ENCODE measurements around the gene KCNJ16. TPM values are rescaled to one million over a fixed set of nuclear protein-coding genes. Genes with fewer than 3 reads are reported as not detected.

The KCNJ16 gene
- total RNA-seq, 2 donors from 2014 or later = not detected

- no peaks in the 10 kb centered on the region for H3K9me3 Mint-ChIP-seq
- H3K36me3 Mint-ChIP-seq (ENCODE audit: low read depth) = no peaks in the 10 kb centered on the region
- no peak for ATAC-seq (replicated peaks)
- H3K4me1 Mint-ChIP-seq = peaks cover 10% of the 10 kb centered on the region
- no peak overlapping the region for H3K27ac Mint-ChIP-seq
- no peak overlapping the region for H3K4me3 Mint-ChIP-seq
- H3K27me3 Mint-ChIP-seq = peaks cover 4% of the 10 kb centered on the region
Measured at GRCh38 chr17:70139449-70139993, 64.5 kb downstream of the KCNJ16 start.

GRCh38 chr17:70144260-70144846 lies 69.3 kb downstream of the KCNJ16 start:
- H3K4me3 Mint-ChIP-seq = no peak overlapping the region
- H3K36me3 Mint-ChIP-seq (ENCODE audit: low read depth) = no peaks in the 10 kb centered on the region
- no peak for ATAC-seq (replicated peaks)
- no peaks in the 10 kb centered on the region for H3K4me1 Mint-ChIP-seq
- no peaks in the 10 kb centered on the region for H3K9me3 Mint-ChIP-seq
- no peak overlapping the region for H3K27ac Mint-ChIP-seq
- H3K27me3 Mint-ChIP-seq = peaks cover 20% of the 10 kb centered on the region

DNA sequence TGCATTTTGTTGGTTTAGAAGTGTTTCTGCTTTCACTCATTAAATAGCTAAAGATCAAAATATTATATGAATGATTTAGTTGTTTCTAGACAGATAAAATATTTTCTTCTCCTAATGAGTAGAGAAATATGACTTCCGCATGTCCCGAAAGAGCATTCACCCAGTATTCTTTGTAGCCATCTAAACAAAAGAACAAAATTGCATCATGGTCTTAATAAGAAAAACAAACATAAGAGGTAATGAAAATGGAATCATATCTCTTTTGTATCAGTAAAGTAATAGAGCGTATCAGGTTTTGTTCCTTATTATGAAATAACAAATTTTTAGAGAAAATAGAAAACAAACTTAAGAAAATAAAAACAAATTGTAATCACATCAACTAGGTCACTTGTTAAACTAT lies 78.2 kb downstream of the KCNJ16 start:
- Mint-ChIP-seq H3K27me3 (peaks cover 8% of the 10 kb centered on the region), H3K9me3 (no peaks in the 10 kb centered on the region), H3K36me3 (ENCODE audit: low read depth) (no peaks in the 10 kb centered on the region), H3K27ac (no peak overlapping the region), H3K4me1 (no peaks in the 10 kb centered on the region), H3K4me3 (no peak overlapping the region)
- no peak for ATAC-seq (replicated peaks)

DNA sequence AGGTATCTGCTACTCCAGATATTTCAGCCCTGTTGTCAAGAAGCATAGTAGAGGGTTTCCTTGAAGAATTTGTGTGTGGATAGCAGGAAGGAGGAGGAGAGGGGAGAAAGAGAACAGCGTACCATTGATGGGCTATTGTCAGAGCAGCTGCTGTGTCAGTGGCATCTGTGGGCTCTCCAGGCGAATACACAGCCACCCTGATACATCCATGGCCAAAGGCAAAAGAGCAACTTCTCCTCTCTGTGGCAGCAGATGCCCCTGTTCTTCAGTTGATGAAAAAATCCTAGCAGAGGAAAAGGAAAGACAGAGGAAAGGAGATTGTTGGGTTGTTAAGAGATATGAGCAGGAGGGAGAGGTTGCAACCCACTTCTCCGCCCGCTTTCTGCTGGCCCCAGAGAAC lies 82.1 kb downstream of the KCNJ16 start:
- Mint-ChIP-seq H3K4me3 (no peak overlapping the region), H3K27me3 (peaks cover 15% of the 10 kb centered on the region), H3K36me3 (ENCODE audit: low read depth) (no peaks in the 10 kb centered on the region), H3K27ac (no peak overlapping the region), H3K9me3 (no peaks in the 10 kb centered on the region), H3K4me1 (no peaks in the 10 kb centered on the region)
- no peak for ATAC-seq (replicated peaks)

- no peaks in the 10 kb centered on the region for H3K4me1 Mint-ChIP-seq
- no peak overlapping the region for H3K27ac Mint-ChIP-seq
- peaks cover 17% of the 10 kb centered on the region for H3K27me3 Mint-ChIP-seq
- H3K36me3 Mint-ChIP-seq (ENCODE audit: low read depth) = no peaks in the 10 kb centered on the region
- ATAC-seq (replicated peaks) = no peak
- no peaks in the 10 kb centered on the region for H3K9me3 Mint-ChIP-seq
- H3K4me3 Mint-ChIP-seq = no peak overlapping the region
Measured at GRCh38 chr17:70158180-70158579, 83.2 kb downstream of the KCNJ16 start.

- Mint-ChIP-seq H3K4me3 (no peak overlapping the region), H3K27ac (no peak overlapping the region), H3K9me3 (no peaks in the 10 kb centered on the region), H3K36me3 (ENCODE audit: low read depth) (no peaks in the 10 kb centered on the region), H3K27me3 (peaks cover 19% of the 10 kb centered on the region), H3K4me1 (no peaks in the 10 kb centered on the region)
- ATAC-seq (replicated peaks) = no peak
Measured at GRCh38 chr17:70158591-70158990, 83.6 kb downstream of the KCNJ16 start.

DNA sequence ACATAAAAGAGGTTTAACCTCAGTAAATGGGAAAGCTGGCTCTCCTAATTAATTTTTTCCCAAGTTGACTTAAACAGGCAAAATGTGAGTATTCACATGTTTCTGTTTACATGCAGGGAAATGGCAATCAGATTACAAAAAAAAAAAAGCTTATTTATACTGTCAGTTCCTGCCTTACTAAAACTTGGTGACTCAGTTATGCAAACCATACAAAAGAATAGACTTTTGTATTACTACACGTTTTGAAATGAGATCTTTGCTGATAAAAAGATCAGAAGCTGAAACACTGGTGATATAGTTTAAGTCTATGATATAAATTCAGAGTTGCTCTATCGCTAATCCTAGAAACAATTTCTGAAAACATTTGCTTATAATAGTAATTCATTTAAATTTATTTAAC lies 85.0 kb downstream of the KCNJ16 start:
- H3K4me1 Mint-ChIP-seq = no peaks in the 10 kb centered on the region
- H3K36me3 Mint-ChIP-seq (ENCODE audit: low read depth) = no peaks in the 10 kb centered on the region
- no peak overlapping the region for H3K27ac Mint-ChIP-seq
- no peak overlapping the region for H3K4me3 Mint-ChIP-seq
- H3K9me3 Mint-ChIP-seq = no peaks in the 10 kb centered on the region
- ATAC-seq (replicated peaks) = no peak
- peaks cover 26% of the 10 kb centered on the region for H3K27me3 Mint-ChIP-seq

DNA sequence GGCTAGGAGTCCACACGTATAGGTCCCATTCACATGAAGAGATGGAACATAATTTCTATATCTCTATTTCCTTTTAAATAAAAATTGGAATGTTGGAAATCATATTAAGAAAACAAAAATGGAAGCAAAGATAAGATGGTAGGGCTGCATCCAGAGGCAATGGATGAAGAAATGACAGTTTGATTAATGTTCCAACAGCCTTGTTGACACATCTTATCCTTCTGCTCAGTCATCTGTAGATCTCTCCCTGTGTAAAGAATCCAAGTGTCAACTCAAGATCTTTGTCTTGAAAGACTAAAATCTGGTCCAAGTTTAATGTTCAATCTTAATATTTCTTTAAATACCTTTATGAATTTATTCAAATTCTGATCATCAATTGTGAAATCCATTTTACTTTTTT lies 86.5 kb downstream of the KCNJ16 start:
- Mint-ChIP-seq H3K36me3 (ENCODE audit: low read depth) (no peaks in the 10 kb centered on the region), H3K4me1 (no peaks in the 10 kb centered on the region), H3K27me3 (peaks cover 32% of the 10 kb centered on the region), H3K4me3 (no peak overlapping the region), H3K27ac (no peak overlapping the region), H3K9me3 (no peaks in the 10 kb centered on the region)
- ATAC-seq (replicated peaks) = no peak

DNA sequence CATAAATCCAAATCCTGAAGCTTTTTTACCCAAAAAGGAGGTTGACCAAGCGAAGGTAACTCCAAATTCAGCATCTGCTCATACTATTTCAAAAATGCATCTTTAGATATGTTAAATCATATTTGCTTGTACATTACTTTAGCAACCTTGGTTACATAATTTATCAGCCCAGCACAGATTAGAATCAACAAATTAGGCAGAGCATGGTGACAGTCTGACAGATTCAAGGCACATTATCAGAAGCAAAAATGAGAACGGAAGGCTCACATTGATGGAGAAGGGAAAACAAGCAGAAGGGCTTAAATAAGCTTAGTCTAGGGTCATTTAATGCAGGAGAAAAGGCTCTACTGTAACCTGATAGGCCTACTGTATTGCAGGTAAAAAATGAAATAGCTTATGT lies 90.4 kb downstream of the KCNJ16 start:
- no peaks in the 10 kb centered on the region for H3K36me3 Mint-ChIP-seq (ENCODE audit: low read depth)
- H3K9me3 Mint-ChIP-seq = no peaks in the 10 kb centered on the region
- H3K27me3 Mint-ChIP-seq = peaks cover 51% of the 10 kb centered on the region
- no peak for ATAC-seq (replicated peaks)
- H3K4me1 Mint-ChIP-seq = peaks cover 10% of the 10 kb centered on the region
- no peak overlapping the region for H3K27ac Mint-ChIP-seq
- H3K4me3 Mint-ChIP-seq = no peak overlapping the region

- Mint-ChIP-seq H3K27ac (no peak overlapping the region), H3K9me3 (no peaks in the 10 kb centered on the region), H3K4me1 (peaks cover 10% of the 10 kb centered on the region), H3K4me3 (no peak overlapping the region), H3K36me3 (ENCODE audit: low read depth) (no peaks in the 10 kb centered on the region), H3K27me3 (peaks cover 59% of the 10 kb centered on the region)
- no peak for ATAC-seq (replicated peaks)
Measured at GRCh38 chr17:70166615-70167014, 91.6 kb downstream of the KCNJ16 start.

DNA sequence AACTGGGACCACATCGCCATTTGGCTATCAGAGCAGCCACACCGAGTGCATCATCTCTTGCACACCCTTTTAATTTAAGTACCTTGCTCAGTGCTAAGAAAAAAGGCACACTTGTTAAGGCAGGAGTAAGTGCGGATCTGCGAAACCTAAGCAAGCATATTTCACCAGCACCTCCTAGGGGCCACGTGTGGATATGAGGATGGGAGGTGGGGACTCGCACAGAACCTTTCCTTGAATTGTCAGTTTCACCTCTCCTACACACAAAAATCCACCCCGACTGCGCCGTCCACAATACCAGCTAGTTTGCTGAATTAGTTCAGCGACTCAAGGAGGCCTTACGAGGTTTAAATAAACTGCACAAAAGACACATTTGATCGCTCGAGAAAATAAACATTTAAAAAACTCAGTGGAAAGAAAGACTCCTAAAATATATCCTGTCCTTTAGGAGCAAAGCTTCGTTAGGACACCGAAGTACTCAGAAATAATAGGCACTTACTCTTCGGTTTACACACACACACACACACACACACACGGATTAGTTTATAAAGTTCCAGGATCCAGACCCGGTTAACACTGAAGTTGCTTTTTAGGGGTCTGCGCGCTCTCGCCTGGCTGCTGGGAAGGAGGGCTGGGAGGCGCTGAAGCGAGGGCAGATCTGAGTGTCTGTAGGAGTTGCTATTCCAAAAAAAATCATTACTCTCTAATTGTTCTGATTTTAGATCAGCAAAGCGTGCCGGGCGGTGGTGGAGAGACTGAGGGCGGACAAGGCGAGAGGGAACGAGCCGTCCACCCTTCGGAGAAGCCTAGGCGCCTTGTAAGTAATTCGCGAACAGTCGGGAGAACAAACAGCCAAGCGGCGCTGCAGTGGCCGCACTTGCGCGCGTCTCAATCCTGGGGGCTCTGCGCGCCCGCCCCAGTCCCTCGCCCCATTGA lies 93.3 kb downstream of the KCNJ16 start:
- peaks cover 62% of the 10 kb centered on the region for H3K27me3 Mint-ChIP-seq
- peak overlapping the region; percentile 77 for H3K4me3 Mint-ChIP-seq
- H3K9me3 Mint-ChIP-seq = no peaks in the 10 kb centered on the region
- H3K4me1 Mint-ChIP-seq = peaks cover 10% of the 10 kb centered on the region
- ATAC-seq (replicated peaks) = peak; percentile 24
- H3K36me3 Mint-ChIP-seq (ENCODE audit: low read depth) = no peaks in the 10 kb centered on the region
- no peak overlapping the region for H3K27ac Mint-ChIP-seq

GRCh38 chr17:70168977-70169708 lies 94.1 kb downstream of the KCNJ16 start, which contains the start of gene KCNJ2:
Gene KCNJ2, plus strand, starts transcription at chr17:70169532. Its CDS starts 5,508 bp downstream, at chr17:70175040.
- Mint-ChIP-seq H3K27me3 (peaks cover 63% of the 10 kb centered on the region), H3K4me1 (peaks cover 10% of the 10 kb centered on the region), H3K27ac (no peak within 1 kb of the TSS), H3K36me3 (ENCODE audit: low read depth) (no peaks in the 10 kb centered on the region), H3K4me3 (peak within 1 kb of the TSS; percentile 77), H3K9me3 (no peaks in the 10 kb centered on the region)
- peak; percentile 96 for ATAC-seq (replicated peaks)

DNA sequence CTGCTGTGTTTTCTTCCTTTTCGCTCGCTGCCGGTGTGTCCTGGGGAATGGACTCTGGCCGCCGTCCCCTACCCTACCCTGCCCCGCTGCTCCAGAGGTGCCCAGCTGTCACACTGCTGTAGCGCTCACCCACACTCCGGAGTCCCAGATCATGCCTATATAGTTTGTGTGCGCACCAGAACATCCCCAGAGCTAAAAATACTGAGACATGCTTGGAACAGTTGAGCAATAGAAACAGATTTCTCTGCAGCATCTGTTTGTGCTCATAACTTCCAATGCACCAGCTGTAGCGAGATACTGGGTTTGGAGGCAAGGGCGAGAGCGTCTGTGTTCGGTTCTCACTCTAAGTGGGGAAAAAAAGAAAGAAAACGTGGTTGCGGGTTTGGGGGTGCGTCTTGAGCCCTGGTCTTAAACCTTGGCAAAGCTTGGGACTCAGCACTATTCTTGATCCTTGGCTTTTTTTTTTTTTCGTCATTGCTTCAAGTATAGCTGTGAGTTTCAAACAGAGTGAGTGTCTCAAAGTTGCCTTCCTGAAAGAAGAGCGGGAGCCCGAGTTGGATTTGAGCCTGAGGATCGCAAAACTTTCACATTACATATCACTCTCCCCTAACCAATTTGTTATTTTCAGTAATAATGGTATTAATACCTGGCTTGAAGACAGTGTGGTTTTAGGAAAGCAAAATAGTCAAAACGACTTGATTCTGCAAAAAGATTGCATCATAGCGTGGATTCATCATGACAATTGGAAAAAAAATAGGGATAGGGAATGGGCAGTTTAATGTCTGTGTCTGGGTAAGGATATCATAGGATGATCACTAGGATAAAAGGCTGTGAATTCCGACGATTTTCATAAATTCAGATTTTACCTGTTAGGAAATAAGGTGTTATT lies 94.9 kb downstream of the KCNJ16 start:
- no peak overlapping the region for H3K27ac Mint-ChIP-seq
- ATAC-seq (replicated peaks) = peak; percentile 16
- H3K4me1 Mint-ChIP-seq = peaks cover 10% of the 10 kb centered on the region
- H3K9me3 Mint-ChIP-seq = no peaks in the 10 kb centered on the region
- peak overlapping the region; percentile 52 for H3K4me3 Mint-ChIP-seq
- H3K36me3 Mint-ChIP-seq (ENCODE audit: low read depth) = no peaks in the 10 kb centered on the region
- peaks cover 58% of the 10 kb centered on the region for H3K27me3 Mint-ChIP-seq

DNA sequence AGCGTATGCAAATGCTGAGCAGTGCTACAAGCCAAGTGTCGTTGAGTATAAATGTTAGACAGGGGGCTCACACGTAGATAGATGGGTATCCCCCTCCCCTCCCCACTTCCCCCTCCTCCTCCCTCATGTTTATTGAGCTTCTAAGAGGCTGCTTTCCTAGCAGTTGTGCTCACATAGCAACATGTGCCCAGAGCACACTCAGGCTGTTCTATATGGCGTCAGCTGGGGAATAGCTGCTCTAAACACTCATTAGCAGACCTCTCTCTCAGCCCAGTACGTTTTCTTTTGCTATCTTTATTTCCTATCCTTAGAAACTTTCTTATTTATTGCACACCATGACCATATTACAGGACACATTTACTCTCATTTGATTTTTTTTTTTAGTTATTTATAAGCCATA lies 96.1 kb downstream of the KCNJ16 start:
- no peak overlapping the region for H3K4me3 Mint-ChIP-seq
- peaks cover 10% of the 10 kb centered on the region for H3K4me1 Mint-ChIP-seq
- H3K36me3 Mint-ChIP-seq (ENCODE audit: low read depth) = no peaks in the 10 kb centered on the region
- no peak for ATAC-seq (replicated peaks)
- H3K27me3 Mint-ChIP-seq = peaks cover 55% of the 10 kb centered on the region
- H3K9me3 Mint-ChIP-seq = peaks cover 3% of the 10 kb centered on the region
- no peak overlapping the region for H3K27ac Mint-ChIP-seq

Measured in activated T-helper 17 cell treated with anti-CD3 and anti-CD28 coated beads, Interleukin-2, amount 50 U/mL, for 72 hours (primary cell).